ENCODE data around the gene CNTN5. TPM values are rescaled to one million over a fixed set of nuclear protein-coding genes. Genes with fewer than 3 reads are reported as not detected.

CNTN5 gene
- polyA plus RNA-seq, 1 donor from 2014 or later, result 1.1 TPM

GRCh38 chr11:100367892-100368291 lies 1347.1 kb downstream of the CNTN5 start:
- Histone ChIP-seq H3K79me2 (replicated peaks; ENCODE audit: insufficient read depth, low read length) (no peaks in the 10 kb centered on the region), H3K36me3 (ENCODE audit: insufficient read depth, low read length) (no peaks in the 10 kb centered on the region), H3K9me3 (ENCODE audit: low read length) (no peaks in the 10 kb centered on the region), H3K4me3 (ENCODE audit: low read length) (no peak overlapping the region), H3K4me2 (ENCODE audit: low read length) (no peak overlapping the region), H3K9ac (ENCODE audit: low read length) (no peak overlapping the region), H3K27ac (ENCODE audit: low read length) (no peak overlapping the region), H4K20me1 (ENCODE audit: insufficient read depth) (no peaks in the 10 kb centered on the region), H2AFZ (ENCODE audit: low read depth, low read length) (no peak overlapping the region), H3F3A (ENCODE audit: insufficient read depth, low read length, poor library complexity, severe bottlenecking) (no peaks in the 10 kb centered on the region), H3K9me2 (ENCODE audit: insufficient read depth, low read length) (no peaks in the 10 kb centered on the region), H3K27me3 (ENCODE audit: insufficient read depth, low read depth, low read length) (no peaks in the 10 kb centered on the region)
- TF ChIP-seq SMC3 (conservative IDR thresholded peaks at IDR 0.05; ENCODE audit: poor library complexity) (no peak), TAF1 (IDR thresholded peaks at IDR 0.05; ENCODE audit: low read depth) (no peak), POLR2AphosphoS5 (IDR thresholded peaks at IDR 0.05) (no peak), EZH2 (IDR thresholded peaks at IDR 0.05; ENCODE audit: borderline replicate concordance, insufficient read depth, low read length, poor library complexity, severe bottlenecking) (no peak), MXI1 (conservative IDR thresholded peaks at IDR 0.05; ENCODE audit: poor library complexity, severe bottlenecking) (no peak), RAD21 (conservative IDR thresholded peaks at IDR 0.05) (no peak), EP300 (conservative IDR thresholded peaks at IDR 0.05; ENCODE audit: poor library complexity, severe bottlenecking) (no peak), CTCF (IDR thresholded peaks at IDR 0.05; ENCODE audit: poor library complexity, severe bottlenecking) (no peak), REST (IDR thresholded peaks at IDR 0.05; ENCODE audit: borderline replicate concordance) (no peak)

- Histone ChIP-seq H3K27ac (ENCODE audit: low read length) (no peak overlapping the region), H3K79me2 (replicated peaks; ENCODE audit: insufficient read depth, low read length) (no peaks in the 10 kb centered on the region), H3K9me3 (ENCODE audit: low read length) (no peaks in the 10 kb centered on the region), H2AFZ (ENCODE audit: low read depth, low read length) (no peak overlapping the region), H3K9ac (ENCODE audit: low read length) (no peak overlapping the region), H3K4me3 (ENCODE audit: low read length) (no peak overlapping the region), H3K4me2 (ENCODE audit: low read length) (no peak overlapping the region), H3K9me2 (ENCODE audit: insufficient read depth, low read length) (no peaks in the 10 kb centered on the region), H3K27me3 (ENCODE audit: insufficient read depth, low read depth, low read length) (no peaks in the 10 kb centered on the region), H4K20me1 (ENCODE audit: insufficient read depth) (no peaks in the 10 kb centered on the region), H3F3A (ENCODE audit: insufficient read depth, low read length, poor library complexity, severe bottlenecking) (no peaks in the 10 kb centered on the region), H3K36me3 (ENCODE audit: insufficient read depth, low read length) (no peaks in the 10 kb centered on the region)
- TF ChIP-seq CTCF (IDR thresholded peaks at IDR 0.05; ENCODE audit: poor library complexity, severe bottlenecking), result no peak
- TF ChIP-seq SMC3 (conservative IDR thresholded peaks at IDR 0.05; ENCODE audit: poor library complexity), result no peak
- no peak for TF ChIP-seq EZH2 (IDR thresholded peaks at IDR 0.05; ENCODE audit: borderline replicate concordance, insufficient read depth, low read length, poor library complexity, severe bottlenecking)
- TF ChIP-seq MXI1 (conservative IDR thresholded peaks at IDR 0.05; ENCODE audit: poor library complexity, severe bottlenecking), result no peak
- TF ChIP-seq RAD21 (conservative IDR thresholded peaks at IDR 0.05), result no peak
- TF ChIP-seq EP300 (conservative IDR thresholded peaks at IDR 0.05; ENCODE audit: poor library complexity, severe bottlenecking), result no peak
- TF ChIP-seq POLR2AphosphoS5 (IDR thresholded peaks at IDR 0.05), result no peak
- no peak for TF ChIP-seq TAF1 (IDR thresholded peaks at IDR 0.05; ENCODE audit: low read depth)
- TF ChIP-seq REST (IDR thresholded peaks at IDR 0.05; ENCODE audit: borderline replicate concordance), result no peak
These were observed 1362.7 kb downstream of the CNTN5 start for GRCh38 chr11:100383357-100383865.
